Esophagus squamous epithelium (tissue), 4 donors: ENCODE measurements around the gene LDHAL6B.

Experiments used
- POLR2A ChIP-seq, 4 donors: fragments of 450-650 bp; IDR thresholded peaks; one replicate each; pipeline ENCODE4 v1.6.1; 2017; ENCODE audit warnings: antibody characterized with exemption in 4 of 4, mild to moderate bottlenecking in 4 of 4, moderate library complexity in 3 of 4
- TF ChIP-seq, protein P1 (sequence below), 6 experiments: fragments of 450-650 bp in 4 of 6; fragments of 200-600 bp in 2 of 6; sonication (generic) in 2 of 6; IDR thresholded peaks; one replicate each; pipeline ENCODE4 v1.5.1; 2016 to 2019; ENCODE audit warnings: antibody characterized with exemption in 6 of 6, mild to moderate bottlenecking in 4 of 6, moderate library complexity in 4 of 6

GRCh38 chr15:59237924-59238331 is 31.3 kb downstream of the LDHAL6B start:
- no peak for TF ChIP-seq POLR2A (IDR thresholded peaks at IDR 0.05)
- TF ChIP-seq, protein P1, sequence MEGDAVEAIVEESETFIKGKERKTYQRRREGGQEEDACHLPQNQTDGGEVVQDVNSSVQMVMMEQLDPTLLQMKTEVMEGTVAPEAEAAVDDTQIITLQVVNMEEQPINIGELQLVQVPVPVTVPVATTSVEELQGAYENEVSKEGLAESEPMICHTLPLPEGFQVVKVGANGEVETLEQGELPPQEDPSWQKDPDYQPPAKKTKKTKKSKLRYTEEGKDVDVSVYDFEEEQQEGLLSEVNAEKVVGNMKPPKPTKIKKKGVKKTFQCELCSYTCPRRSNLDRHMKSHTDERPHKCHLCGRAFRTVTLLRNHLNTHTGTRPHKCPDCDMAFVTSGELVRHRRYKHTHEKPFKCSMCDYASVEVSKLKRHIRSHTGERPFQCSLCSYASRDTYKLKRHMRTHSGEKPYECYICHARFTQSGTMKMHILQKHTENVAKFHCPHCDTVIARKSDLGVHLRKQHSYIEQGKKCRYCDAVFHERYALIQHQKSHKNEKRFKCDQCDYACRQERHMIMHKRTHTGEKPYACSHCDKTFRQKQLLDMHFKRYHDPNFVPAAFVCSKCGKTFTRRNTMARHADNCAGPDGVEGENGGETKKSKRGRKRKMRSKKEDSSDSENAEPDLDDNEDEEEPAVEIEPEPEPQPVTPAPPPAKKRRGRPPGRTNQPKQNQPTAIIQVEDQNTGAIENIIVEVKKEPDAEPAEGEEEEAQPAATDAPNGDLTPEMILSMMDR (IDR thresholded peaks at IDR 0.05), result no peak
